Stimulated activated effector memory CD8-positive, alpha-beta T cell treated with anti-CD3 and anti-CD28 coated beads, Interleukin-12 subunit alpha, Interleukin-12 subunit beta, amount 100 ng/mL, for 72 hours (primary cell): ENCODE results near the gene ALG12.

ENCODE experiments used
- ATAC-seq: fragments of 150-1000 bp; cut with Tn5 transposase; 2 replicates; pipeline ENCODE4 v1.10.0; 2021
- DNase-seq, 2 donors: peaks; one replicate each; pipeline ENCODE4 v3.0.0; 2021 to 2022; ENCODE audit warnings: low spot score in 2 of 2
- H3K27ac Mint-ChIP-seq: one replicate; pipeline ENCODE4 v1.8.0; 2022; ENCODE audit warnings: mild to moderate bottlenecking, mixed read lengths
- H3K36me3 Mint-ChIP-seq: one replicate; pipeline ENCODE4 v1.8.0; 2022; ENCODE audit warnings: mild to moderate bottlenecking, mixed read lengths
- H3K4me1 Mint-ChIP-seq: one replicate; pipeline ENCODE4 v1.8.0; 2022; ENCODE audit warnings: mixed read lengths
- H3K4me3 Mint-ChIP-seq: one replicate; pipeline ENCODE4 v1.8.0; 2022; ENCODE audit warnings: mild to moderate bottlenecking, mixed read lengths
- H3K9me3 Mint-ChIP-seq: one replicate; pipeline ENCODE4 v1.8.0; 2022; ENCODE audit warnings: mixed read lengths

ALG12 gene

DNA sequence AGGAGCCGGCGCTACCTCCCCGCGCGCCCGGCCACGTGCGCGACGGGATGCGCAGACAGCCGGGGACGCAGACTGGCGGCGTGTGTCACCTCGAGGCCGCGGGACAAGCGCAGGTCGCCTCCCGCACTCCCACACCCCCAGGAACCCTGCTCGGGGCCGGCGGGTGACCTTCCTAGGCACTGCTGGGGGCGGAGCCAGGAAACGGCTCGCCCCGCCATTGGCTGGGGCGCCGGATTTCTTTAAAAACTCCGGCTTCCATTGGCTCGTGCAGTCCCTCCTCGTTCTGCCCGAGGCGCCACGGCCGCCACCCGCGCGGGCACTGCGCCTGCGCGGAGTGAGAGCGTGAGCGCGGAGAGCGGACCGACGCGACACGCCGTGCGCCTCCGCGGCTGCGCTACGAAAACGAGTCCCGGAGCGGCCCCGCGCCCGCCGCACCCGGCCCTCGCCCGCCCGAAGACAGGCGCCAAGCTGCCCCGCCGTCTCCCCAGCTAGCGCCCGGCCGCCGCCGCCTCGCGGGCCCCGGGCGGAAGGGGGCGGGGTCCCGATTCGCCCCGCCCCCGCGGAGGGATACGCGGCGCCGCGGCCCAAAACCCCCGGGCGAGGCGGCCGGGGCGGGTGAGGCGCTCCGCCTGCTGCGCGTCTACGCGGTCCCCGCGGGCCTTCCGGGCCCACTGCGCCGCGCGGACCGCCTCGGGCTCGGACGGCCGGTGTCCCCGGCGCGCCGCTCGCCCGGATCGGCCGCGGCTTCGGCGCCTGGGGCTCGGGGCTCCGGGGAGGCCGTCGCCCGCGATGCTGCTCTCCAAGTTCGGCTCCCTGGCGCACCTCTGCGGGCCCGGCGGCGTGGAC lies 42.1 kb upstream of the ALG12 start, which contains the start of gene PIM3:
PIM3 (plus strand) TSS at position 614 of the 846 bp plus-strand sequence; CDS start at position 790, 176 bp downstream.
- peak within 1 kb of the TSS; percentile 90 for H3K4me3 Mint-ChIP-seq
- peaks cover 43% of the 10 kb centered on the region for H3K36me3 Mint-ChIP-seq
- peak within 1 kb of the TSS; percentile 90 for H3K27ac Mint-ChIP-seq
- peaks cover 27% of the 10 kb centered on the region for H3K4me1 Mint-ChIP-seq
- ATAC-seq (peak; percentile 76), DNase-seq (peak; percentile 91 to 94)
- no peaks in the 10 kb centered on the region for H3K9me3 Mint-ChIP-seq

DNA sequence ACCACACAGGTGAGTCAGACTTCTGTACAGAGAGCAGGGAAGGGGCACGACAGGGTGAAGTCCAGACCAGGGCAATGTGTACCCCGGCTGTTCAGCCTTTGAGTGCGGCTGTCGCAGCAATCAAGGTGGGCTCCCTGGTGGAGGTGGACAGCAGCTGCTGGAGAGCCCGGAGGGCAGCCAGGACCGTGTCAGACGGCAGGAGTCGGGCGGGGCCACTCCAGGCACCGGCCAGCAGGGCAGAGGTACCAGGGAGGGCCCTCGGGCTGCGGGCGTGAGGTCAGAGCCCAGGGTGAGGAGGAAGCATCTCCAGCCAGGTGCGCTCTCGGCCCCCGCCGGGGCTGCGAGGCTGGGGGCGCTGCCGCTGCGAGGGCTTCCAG lies 41.5 kb upstream of the ALG12 start:
- DNase-seq (peak in 1 of 2 donors; percentile 81), ATAC-seq (peak; percentile 11)
- no peaks in the 10 kb centered on the region for H3K9me3 Mint-ChIP-seq
- H3K4me3 Mint-ChIP-seq = peak overlapping the region; percentile 79
- H3K4me1 Mint-ChIP-seq = peaks cover 25% of the 10 kb centered on the region
- H3K36me3 Mint-ChIP-seq = peaks cover 37% of the 10 kb centered on the region
- peak overlapping the region; percentile 90 for H3K27ac Mint-ChIP-seq

DNA sequence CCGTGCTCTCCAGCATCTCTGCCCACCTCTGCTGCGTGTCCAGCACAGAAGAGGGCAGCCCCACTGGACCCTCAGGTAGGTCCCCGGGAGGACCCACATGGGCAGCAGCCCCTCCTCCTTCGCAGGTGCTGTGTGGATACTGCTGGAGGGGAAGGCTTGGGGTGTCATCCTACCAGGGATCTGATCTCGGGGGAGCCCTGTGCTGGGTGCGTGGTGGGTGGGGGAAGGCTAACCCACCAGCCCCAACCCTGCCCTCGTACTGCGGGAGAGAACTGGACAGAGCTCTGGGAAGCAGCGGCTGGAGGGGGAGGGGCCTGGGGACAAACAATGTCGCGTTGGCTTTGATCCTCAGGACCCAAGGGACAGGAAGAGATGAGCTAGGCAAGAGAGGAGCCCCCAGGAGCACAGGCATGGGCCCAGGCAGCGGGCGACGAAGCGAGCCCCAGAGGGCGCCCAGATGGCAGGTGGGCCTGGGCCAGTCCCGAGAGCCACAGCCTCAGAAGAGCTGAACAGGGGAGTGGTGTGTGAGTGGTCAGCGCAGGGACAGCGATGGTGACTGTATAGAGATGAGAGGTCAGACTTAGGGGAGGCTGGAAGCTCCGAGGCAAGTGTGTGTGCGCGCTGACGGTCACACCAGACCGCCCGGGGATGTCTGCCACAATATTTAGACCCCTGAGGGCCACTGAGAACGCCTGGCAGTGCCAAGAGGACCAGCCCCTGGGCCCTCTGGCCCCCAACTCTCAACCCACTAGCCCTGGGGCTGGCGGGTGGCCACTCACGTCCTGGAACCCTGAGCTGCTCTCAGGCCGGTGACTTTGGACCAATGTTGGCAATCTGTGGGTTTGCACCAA lies 40.9 kb upstream of the ALG12 start:
- peaks cover 19% of the 10 kb centered on the region for H3K4me1 Mint-ChIP-seq
- DNase-seq (no peak), ATAC-seq (no peak)
- peak overlapping the region; percentile 79 for H3K4me3 Mint-ChIP-seq
- peak overlapping the region; percentile 90 for H3K27ac Mint-ChIP-seq
- no peaks in the 10 kb centered on the region for H3K9me3 Mint-ChIP-seq
- H3K36me3 Mint-ChIP-seq = peaks cover 31% of the 10 kb centered on the region

DNA sequence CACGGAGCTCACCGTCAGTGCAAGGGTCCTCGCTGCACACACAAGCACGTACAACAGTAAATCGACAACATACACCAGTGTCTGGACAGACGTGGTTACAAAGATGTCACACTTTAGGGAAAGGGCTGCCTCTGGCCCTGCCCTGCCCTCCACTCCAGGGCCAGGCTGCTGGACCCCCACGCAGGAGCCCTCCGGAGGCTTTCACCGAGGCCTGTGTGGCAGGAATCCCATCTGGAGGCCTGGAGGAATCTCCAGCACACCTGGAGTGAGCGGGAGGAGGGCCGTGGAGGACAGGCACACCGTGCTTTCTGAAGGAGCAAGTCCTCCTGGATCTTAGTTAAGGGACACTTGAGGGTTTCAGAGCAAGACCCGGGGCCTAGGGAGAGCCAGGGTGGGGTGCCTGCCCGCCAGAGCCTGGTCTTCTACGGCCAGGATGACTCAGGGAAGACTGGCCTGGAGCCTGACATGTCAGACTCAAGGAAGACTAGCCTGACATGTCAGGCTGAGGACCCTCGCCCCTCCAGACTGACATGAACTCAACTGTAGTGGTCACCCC lies 40.2 kb upstream of the ALG12 start:
- DNase-seq (no peak), ATAC-seq (no peak)
- Mint-ChIP-seq H3K9me3 (no peaks in the 10 kb centered on the region), H3K4me1 (peaks cover 12% of the 10 kb centered on the region), H3K4me3 (peak overlapping the region; percentile 79), H3K27ac (peak overlapping the region; percentile 90), H3K36me3 (peaks cover 24% of the 10 kb centered on the region)

DNA sequence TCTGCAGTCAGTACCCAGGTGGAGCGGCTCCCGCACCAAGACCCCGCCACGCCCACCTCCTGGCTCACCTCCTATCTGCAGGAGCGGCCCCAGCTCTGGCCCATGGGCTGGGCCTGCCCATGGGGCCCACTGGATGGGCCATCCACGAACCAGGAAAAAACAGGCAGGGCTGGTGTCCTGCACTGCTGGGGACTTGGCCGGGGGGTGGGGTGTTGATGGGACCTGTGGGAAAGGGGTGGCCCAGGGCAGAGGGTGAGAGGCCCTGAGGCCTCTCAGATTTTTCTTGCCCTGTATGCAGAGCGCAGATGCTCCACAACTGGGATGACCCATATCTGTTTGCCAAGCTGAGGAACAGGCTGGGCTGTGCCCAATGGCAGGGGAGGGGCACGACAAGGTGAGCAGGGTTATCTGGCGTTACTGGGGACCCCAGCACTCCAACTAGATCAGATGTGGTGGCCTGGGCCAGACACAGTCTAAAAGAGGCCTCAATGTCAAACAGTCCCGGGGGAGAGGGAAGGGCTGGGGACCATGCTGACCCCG lies 39.7 kb upstream of the ALG12 start:
- ATAC-seq (no peak), DNase-seq (no peak)
- peak overlapping the region; percentile 79 for H3K4me3 Mint-ChIP-seq
- H3K36me3 Mint-ChIP-seq = peaks cover 18% of the 10 kb centered on the region
- peaks cover 11% of the 10 kb centered on the region for H3K4me1 Mint-ChIP-seq
- peak overlapping the region; percentile 90 for H3K27ac Mint-ChIP-seq
- H3K9me3 Mint-ChIP-seq = no peaks in the 10 kb centered on the region

DNA sequence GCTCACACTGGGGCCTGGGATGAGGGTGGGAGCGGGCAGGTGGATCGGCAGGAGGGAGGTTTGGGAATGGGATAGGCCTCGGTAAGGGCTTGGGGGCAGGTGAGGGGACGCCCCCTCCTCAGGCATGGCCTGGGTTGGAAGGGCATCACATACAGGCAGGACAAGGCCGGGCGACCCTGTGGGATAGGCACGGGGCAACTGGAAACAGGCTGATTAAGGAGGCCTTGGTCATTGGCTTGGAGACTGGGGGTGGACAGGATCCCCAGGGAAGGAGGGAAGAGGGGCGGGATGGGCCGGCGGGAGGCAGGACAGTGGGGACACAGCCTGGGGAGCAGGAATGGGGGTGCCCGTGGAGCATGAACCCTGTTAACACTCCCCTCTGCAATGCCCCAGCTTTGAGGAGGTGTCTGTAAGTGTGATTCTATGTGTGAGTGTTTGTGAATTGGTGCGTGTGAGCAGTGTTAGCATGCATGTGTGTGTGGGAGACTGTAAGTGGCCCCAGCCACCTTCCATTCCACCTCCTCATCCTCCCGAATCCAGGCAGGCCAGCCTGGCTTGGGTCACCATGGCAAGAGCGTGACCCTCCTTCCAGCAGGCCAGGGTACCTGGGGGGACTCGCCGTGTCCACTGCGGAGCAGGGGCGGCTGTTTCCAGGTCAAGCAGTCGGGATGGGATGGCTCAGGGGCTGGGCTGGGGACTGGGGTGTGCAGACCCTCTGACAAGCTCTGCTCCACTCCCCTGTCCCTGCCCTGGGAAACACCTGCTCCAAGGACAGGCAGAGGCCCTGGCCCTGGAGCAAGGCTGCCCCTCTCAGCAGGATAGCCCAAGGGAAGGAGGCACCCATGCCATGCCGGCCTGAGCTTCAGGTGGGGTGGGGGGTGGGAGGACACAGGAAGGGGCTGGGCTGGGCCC lies 38.9 kb upstream of the ALG12 start:
- Mint-ChIP-seq H3K4me3 (no peak overlapping the region), H3K9me3 (no peaks in the 10 kb centered on the region), H3K27ac (no peak overlapping the region), H3K4me1 (peaks cover 11% of the 10 kb centered on the region), H3K36me3 (peaks cover 11% of the 10 kb centered on the region)
- DNase-seq = no peak
- no peak for ATAC-seq

DNA sequence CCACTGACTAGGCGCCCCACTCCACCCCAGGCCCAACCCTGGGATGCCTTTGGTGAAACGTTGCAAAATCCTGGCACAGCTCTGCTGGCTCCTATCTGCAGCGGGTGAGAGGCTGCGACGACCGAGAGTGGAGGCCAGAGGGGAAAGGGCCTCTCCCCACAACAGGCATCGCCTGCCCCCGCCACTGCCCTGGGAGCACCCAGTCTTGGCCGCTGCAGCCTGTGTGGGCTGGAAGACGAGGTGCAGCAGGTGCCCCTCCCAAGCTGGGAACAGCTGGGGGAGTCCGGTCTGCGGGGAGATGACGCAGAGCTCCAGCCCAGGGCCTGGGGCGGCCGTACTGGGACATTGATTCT lies 38.2 kb upstream of the ALG12 start:
- no peak for DNase-seq
- Mint-ChIP-seq H3K4me3 (no peak overlapping the region), H3K9me3 (no peaks in the 10 kb centered on the region), H3K4me1 (peaks cover 11% of the 10 kb centered on the region), H3K27ac (no peak overlapping the region), H3K36me3 (peaks cover 3% of the 10 kb centered on the region)
- ATAC-seq = no peak

DNA sequence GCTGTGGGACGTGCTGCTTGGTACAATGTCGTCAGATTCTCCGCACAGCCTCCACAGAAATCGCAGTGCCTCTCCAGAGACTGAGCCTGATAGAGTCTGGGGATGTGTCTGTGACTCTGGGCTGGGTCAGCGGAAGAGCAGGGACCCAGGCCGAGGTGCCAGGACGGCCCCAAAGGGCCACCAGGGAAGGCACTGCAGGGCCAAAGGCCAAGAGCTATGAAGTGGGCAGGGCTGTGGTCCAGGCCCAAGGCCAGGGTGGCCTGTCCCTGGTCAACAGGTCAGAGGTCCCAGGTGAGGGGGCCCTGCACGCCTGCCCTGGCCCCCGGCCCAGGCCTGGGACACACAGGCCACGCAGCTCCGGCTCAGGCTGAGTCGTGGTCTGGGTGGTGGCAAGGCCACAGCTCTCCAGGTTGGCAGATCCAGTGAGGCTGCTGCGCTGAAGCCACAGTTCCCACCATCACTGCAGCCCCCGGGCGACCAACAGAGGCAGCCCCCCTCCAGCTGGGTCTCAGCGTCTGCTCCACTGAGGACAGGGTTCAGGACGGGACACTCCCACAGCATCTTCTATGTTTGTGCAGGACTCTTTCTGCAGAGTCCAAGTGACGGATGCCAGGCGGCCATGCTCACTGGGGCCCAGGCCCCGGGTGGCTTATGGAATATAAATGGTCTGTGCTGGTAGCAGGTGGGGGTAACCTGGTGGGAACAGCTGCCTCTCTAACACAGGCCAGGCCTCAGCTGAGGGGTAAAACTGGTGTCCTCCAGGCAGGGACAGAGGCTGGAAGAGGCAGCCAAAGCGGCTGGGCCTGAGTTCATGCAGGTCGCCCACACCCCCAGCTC lies 37.6 kb upstream of the ALG12 start:
- no peak overlapping the region for H3K27ac Mint-ChIP-seq
- no peak for ATAC-seq
- H3K4me1 Mint-ChIP-seq = peaks cover 11% of the 10 kb centered on the region

DNA sequence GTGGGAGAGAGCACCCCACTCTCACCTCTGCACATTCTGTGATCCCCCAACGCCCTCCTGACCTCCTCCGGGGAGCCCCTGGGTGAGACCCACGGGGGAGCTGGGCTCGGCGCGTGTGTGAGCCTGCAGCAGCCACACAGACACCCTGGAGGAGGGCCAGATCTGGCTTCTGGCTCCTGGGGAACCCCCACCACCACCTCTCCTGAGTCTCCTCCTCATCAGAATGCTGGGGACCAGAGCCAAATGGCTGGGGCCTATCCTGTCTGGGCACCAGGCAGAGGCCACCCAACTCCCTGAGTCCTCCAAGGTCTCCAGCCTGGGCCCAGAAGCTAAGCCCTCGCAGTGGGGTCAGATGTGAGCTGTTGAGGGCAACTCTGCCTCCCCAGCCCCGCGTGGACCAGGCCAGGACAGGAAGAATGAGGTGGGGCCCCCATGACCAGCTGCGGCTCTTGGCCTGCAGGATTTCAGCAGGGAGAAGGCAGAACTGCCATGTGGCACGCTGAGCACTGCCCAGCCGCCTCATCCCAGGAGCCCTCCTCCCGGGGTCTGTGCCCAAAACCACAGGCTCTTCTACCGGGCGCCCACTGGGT lies 36.8 kb upstream of the ALG12 start:
- Mint-ChIP-seq H3K4me3 (no peak overlapping the region), H3K9me3 (no peaks in the 10 kb centered on the region), H3K36me3 (no peaks in the 10 kb centered on the region), H3K4me1 (peaks cover 11% of the 10 kb centered on the region), H3K27ac (no peak overlapping the region)
- ATAC-seq (no peak), DNase-seq (no peak)

More for the DNA sequence above, 37.6 kb upstream of the ALG12 start:
- Mint-ChIP-seq H3K4me3 (no peak overlapping the region), H3K36me3 (no peaks in the 10 kb centered on the region), H3K9me3 (no peaks in the 10 kb centered on the region)
- no peak for DNase-seq

DNA sequence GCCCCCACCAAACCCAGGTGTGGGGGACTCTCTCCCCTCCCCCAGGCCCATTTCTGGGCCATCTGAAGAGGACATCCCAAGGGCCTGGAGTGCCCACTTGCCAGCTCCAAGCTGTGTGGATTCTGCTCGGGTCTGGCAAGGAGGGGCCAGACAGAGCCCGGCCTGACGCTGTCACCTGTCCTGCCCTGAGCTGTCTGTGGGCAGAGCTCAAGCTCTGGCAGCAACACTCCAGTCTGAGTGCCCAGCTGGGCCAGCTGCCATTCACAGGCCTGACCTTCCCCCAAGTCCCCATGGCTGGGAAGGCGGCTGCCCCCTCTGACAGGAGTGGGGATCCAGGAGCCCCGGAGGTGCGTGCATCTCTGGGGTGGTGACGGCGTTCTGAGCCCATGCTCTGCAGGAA lies 36.1 kb upstream of the ALG12 start:
- Mint-ChIP-seq H3K4me1 (peaks cover 7% of the 10 kb centered on the region), H3K36me3 (no peaks in the 10 kb centered on the region), H3K27ac (no peak overlapping the region), H3K9me3 (no peaks in the 10 kb centered on the region), H3K4me3 (no peak overlapping the region)
- ATAC-seq (no peak), DNase-seq (no peak)

DNA sequence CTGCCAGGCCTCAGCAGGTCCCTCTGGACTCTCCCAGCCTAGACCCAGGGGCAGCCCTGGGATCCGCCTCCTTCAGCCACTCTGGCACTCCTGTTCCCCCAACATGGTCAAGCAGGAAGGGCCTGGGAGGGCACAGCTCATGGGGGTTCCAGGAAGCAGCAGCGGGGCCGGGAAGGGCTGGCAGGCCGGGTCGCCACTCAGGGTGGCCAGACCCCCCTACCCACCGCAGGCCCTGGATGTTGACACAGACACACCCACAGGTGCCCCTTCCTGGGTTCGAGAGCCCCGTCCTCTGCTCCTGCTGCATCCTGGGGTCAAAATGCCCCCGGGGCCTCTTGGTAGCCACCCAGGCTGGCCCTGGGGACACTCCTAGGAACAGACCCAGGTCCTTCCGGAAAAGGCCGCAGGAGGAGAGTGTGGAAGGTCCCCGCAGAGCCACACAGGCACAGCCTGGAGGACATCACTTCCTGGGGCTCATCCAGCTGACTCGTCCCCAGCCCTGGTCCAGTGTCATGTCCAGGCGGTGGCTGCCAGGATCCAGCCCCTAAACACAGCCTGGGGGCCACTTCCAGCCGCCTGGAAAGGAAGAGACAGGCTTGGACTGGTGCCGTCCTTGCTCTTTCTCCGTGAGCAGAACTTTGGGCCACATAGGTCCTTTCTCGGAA lies 35.6 kb upstream of the ALG12 start:
- ATAC-seq (no peak), DNase-seq (no peak)
- H3K36me3 Mint-ChIP-seq = no peaks in the 10 kb centered on the region
- H3K27ac Mint-ChIP-seq = no peak overlapping the region
- H3K4me3 Mint-ChIP-seq = no peak overlapping the region
- no peaks in the 10 kb centered on the region for H3K9me3 Mint-ChIP-seq
- peaks cover 2% of the 10 kb centered on the region for H3K4me1 Mint-ChIP-seq

DNA sequence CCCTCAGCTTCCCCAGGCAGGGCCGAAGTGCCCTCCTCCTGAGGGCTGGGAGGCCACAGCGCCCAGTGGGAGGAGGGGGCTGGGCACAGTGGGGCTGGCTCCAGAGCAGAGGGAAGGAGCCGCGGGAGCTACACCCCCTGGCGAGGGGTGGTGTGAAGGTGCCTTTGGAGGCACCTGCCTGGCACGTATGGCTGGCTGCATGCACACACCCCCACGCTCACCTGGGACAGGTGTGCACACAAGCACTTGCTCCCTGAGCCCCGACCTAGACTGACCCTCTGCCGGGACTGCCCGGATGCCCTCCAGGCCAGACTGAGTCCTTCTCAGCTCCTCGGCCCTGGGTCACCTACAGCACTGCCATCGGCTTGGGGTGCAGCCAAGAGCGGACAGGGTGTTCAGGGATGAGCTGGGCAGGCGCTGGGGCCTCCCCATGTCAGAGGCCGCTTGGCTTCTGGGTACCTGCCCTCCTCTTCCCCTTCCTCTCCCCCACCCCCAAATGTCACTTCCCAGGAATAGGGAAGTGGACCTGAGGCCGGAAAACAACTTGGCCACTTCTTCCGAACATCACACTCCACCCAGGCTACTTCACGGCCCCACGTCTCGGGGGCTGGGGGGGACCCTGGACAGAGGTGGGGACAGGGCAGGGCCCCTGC lies 34.9 kb upstream of the ALG12 start:
- ATAC-seq = no peak
- no peak for DNase-seq
- Mint-ChIP-seq H3K4me3 (no peak overlapping the region), H3K9me3 (no peaks in the 10 kb centered on the region), H3K36me3 (no peaks in the 10 kb centered on the region), H3K27ac (no peak overlapping the region), H3K4me1 (no peaks in the 10 kb centered on the region)
